Measurements from ENCODE around the gene DACT1.

- TF ChIP-seq CTCF (IDR thresholded peaks at IDR 0.05), result no peak
- TF ChIP-seq POLR2A (IDR thresholded peaks at IDR 0.05), result no peak
These were observed 57.8 kb downstream of the DACT1 start for GRCh38 chr14:58695514-58695913.

Measured in body of pancreas (tissue), 4 donors.